GM12873 (cell line): ENCODE measurements around the gene HES6.

ENCODE experiments used
- CTCF ChIP-seq: IDR thresholded peaks from 2 replicates; pipeline ENCODE4 v1.5.1; 2012; ENCODE audit warnings: low read depth, mild to moderate bottlenecking, moderate library complexity, low read length, control low read depth; ENCODE audit not compliant: insufficient read depth; ENCODE audit errors: missing control alignments

HES6 gene

DNA sequence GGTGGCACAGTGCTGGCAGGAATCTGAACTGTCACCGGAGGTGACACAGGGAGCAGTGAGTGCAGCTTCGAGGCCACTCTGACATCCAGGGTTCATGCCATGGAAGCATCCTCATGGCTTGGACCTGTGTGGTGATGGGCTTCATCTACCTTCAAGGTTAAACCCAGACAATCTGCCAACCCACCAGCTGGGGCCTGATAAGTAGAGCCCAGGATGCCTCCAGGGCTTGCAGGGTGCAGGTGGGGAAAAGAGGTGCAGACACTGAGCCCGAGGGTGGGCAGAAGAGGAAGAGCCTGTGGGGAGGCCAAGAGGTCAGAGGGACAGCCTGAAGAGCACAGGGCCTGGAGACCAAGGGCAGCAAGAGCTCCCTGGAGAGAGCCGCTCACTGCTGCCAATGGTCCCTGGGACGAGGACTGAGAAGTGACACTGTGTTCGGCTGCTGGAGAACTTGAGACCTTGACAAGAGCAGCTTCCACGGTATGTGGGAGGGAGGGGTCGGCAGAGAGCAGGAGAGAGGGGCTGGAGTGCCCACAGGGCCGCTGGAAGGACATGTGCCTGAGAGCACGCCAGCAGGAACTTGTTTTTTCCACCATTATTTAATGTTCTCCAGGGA is 8.1 kb upstream of the HES6 start:
- TF ChIP-seq CTCF, result no peak

DNA sequence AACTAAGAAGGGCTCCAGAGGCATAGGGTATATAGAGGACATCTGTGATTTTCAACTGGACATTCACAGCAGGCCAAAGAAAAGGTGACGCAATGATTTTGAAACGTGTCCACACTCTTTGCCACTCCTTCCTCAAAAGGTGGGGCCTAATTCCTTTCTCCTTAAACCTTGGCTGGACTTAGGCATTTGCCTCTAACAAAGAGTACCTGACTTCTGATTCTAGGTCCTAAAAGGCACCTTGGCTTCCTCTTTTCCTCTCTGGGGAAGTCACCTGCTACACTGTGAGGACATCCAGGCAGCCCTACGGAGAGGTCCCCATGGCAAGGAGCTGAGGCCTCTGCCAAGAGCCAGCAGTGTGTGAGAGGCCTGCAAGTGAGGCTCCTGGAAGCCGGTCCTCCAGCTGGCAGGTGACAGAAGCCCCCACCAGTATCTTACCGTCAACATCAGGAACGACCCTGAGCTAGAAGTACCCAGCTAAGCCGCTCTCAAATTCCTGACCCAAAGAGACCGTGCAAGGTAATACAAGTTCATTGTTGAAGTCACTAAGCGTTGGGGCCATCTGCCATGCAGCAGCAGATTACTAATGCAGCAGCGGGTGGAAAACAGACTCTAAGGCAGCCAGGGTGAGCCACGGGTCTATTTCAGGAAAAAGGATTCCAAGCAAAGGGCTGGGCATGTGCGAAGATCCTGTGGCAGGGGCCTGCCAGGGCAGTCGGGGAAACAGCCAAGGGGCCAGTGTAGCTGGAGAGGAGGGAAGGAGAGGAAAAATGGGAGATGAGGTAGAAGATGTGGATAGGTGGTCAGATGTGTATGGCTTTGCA is 7.4 kb upstream of the HES6 start:
- TF ChIP-seq CTCF, result no peak

GRCh38 chr2:238244151-238244550 is 4.3 kb upstream of the HES6 start:
- TF ChIP-seq CTCF, result no peak

GRCh38 chr2:238243496-238244076 is 3.7 kb upstream of the HES6 start:
- TF ChIP-seq CTCF, result no peak

- TF ChIP-seq CTCF, result no peak
These were observed 3.1 kb upstream of the HES6 start for GRCh38 chr2:238242731-238243495.

GRCh38 chr2:238241970-238242369 is 2.1 kb upstream of the HES6 start:
- no peak for TF ChIP-seq CTCF
